Suppressor macrophage (primary cell): ENCODE results near the gene PMEPA1.
A peak's percentile ranks its signal among the peaks of the same experiment; 100 is the strongest.

Source experiments
- DNase-seq, 4 experiments: peaks; one replicate each; pipeline ENCODE4 v3.0.0-alpha.2; 2020 to 2022

Gene PMEPA1

DNA sequence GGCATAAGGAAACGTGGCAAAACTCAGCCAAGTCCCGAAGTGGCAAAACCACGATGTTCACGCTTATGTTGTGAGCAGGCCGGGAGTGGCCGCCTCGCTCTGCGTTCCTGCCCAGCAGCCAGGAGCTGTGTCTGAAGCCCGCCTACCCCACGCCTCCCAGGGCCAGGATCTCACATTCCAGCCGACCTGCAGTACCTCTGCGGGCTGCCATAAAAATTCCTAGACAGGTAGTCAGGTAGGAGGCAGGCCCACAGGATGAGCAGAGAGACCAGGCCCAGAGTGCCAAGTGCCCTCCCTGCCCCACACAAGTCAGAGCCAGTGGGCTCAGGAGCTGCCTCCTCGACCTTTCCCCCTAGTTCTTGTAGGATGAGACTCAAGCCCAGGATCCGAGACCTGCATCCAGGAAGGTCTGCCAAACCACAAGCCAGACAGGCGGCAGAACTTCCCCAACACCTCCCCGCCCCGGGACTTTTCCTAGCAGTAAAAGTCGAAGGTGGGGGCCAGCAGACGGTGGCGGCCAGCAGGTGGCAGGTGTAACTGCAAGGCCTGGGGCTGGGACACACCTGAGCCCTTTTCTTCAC lies 16.7 kb downstream of the PMEPA1 start:
- no peak for DNase-seq

DNA sequence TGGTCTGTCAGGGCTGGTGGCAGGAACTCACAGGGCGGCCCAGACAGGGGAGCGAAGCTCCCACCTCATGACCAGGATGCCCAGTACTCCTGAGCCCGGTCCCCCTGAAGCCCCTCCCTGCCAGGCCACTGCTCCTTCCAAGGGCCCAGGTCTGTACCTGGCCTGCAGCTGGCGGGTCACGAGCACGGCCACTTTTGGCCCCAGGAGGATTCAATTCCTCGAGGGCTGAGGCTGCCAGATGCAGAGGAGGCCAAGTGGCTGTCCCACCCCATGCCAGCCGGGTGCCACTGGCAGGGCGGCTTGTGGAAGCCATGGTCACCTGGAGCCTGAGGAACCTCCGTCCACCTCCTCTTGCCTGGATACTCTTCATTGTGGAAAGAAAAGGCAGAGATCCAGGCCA lies 17.4 kb downstream of the PMEPA1 start:
- DNase-seq, result no peak

DNA sequence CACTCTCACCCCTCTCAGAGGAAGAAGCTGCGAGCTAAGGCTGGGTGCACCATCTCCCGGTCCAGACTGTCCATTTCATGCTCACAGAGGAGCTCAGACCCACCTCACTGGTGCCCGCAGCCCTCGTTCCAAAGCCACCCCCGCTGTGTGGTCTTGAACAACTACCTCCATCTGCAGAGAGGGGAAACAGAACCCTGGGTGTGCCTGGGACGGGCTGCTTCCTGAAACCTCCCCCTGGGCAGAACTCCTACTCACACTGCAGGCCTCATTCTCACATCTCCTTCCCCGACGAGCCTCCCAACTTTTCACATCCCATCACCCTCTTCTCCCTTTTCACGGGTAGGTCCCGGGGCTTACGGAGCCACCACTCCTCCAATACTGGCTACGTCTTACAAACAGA lies 18.1 kb downstream of the PMEPA1 start:
- peak in 2 of 4 experiments; percentile 45 to 58 for DNase-seq

DNA sequence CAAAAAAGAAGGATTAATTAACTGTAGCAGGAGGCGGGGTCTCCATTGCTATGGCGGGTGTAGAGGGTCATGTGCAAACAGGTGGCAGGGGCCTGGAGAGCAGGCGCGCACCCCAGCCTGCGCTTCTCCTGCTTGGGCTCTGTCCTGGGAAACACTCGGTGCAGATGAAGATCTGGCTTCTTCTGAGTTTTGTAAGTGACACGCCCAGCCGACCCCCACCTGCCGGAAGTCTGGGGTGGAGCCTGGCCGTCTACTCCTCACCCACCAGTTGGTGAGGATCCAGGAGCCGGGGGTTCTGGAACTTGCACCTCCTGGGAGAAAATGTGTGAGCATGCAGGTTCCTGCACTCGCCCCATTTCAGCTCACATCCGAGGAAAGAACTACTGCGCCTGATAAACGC lies 19.3 kb downstream of the PMEPA1 start:
- DNase-seq, result no peak

DNA sequence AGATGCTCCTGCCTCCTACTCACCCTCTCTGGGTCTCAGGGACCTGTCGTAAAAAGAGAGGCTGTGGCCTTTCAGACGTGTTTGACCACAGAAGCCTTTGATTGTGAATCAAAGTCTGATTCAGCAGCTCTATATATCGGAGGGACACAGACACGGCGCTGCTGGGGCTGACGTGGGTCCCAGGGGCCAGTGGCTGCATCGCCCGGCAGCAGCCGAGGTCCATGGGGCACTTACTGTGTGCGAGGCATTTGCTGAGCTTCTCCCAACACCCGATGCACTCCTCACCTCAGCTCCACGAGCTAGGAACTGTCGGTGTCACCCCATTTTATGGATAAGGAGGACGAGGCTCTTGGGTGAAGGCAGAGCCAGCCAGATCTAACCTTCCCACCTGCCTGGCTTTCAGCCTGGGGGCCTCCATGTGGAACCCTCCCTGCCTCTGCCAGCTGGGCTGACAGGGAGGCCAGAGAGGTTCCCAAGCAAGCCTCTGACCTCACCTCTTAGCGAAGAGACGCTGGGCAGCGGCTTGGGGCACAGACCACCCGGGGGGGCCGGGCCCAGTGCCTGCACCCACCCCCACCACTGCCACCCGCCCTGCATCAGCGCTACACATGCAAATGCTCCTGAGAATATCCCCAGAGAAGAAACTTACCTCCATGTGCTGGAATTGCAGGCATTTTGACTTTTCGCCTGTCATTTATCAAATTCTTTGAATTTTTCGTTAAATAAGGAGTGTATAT lies 19.9 kb downstream of the PMEPA1 start:
- DNase-seq, result no peak

DNA sequence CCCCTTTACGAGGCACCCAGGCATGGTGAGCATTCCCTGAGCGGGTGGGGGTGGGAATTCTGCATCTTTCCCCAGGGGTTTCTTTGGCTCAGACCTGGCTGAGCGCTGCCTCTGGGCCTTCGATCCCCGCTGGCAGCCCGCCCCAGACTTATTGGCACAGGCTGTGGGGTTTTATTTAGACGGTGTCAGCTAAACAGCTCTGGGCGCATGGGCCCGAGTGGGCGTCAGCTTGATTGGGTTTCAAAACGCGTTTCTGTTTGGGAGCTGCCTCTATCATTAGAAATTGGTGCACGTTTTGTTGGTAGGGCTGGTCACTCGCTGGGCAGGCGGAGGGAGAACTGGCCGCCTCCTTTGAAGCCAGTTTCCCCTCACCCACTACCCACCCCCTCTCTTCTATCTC lies 21.0 kb downstream of the PMEPA1 start:
- no peak for DNase-seq

DNA sequence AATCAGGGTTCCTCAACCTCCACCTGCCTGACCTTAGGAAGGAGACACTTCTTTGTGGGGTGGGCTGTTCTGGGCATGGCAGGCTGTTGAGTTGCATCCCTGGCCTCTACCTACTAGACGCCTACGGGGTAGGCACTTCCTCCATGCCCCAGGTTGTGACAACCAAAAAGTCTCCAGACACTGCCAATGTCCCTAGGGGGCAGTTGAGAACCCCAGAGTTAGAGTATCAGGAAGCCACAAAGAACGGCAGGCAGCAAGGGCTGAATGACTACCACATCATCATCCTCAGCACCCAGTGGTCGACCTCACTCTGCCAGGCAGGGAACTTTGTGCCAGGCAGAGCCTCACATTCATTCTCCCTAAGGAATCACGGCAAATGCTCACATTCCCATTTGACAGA lies 21.5 kb downstream of the PMEPA1 start:
- DNase-seq, result no peak

DNA sequence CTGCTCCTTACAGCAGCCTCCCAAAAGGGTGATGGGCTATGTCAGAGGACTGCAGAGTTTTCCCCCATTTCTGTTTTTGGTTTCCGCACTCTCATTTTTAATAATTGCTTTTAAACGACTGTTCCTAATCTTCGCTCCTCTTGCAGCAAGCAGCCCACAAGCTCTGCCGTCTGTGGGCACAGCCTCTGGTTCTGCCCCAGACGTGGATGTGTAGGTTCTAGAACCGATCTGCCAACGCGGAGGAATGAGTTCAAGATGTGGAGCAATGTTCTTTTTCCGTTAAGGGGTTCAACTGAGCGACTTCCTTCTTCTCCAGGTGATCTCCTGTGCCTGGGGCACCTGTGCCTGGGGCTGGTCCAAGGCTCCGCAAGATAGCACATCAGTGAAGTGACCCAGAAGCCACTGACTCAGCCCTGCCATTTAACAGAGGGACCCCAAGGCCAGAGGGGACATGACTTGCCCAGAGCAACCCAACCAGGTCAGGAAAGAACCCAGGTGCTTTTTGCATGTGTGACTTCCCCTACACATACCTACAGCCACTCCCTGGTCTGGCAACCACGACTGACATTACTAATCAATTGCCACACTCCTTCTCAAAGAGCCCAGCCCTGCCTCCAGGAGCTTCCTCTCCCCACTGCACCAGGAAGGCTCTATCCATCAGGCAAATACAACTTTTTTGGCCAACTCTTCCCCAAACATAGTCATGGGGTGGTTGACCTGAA lies 22.7 kb downstream of the PMEPA1 start:
- no peak for DNase-seq

DNA sequence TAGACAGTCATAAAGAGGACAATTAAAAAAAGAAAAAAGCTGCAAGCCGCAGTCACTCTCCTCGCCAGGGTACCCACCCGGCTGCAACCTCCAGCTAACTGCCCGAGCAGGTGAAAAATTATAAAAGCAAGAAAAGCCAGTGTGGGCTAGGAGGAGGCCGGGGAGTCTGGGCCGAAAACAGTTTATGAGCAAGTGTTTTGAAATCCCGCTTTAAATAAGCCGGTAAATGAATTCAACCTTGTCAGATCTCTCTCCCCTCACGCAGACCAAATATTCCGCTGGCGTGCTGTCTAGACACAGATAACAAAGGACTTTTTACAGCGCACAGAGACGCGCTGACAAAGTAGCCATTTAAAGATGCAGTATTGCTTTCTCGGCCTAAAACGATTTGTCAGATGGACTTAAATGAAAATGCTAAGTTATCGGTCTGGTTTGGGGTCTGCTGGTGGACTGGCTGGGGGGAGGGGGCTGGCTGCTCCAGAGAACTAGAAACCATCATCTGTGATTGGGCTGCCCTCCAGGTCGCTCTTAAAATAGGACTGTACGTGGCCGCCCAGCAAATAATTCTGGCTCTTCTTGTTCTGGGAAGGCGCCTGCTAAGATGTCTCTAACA lies 24.6 kb downstream of the PMEPA1 start:
- no peak for DNase-seq

DNA sequence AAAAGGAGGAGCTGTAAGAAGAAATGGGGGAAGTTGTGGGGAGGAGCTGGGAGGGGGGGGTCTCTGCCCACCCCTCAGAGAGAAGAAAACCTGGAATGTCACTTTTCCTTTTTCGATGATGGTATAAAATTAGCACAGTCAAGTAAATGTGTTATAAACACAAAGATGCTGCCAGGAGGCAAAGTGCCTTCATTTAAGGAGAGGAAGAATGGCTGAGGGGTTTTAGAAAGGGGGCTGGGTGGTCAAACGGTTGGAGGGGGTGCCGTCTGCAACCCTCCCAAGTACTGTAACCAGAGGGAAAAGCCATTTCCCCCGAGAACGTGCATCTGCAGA lies 25.0 kb downstream of the PMEPA1 start:
- no peak for DNase-seq

DNA sequence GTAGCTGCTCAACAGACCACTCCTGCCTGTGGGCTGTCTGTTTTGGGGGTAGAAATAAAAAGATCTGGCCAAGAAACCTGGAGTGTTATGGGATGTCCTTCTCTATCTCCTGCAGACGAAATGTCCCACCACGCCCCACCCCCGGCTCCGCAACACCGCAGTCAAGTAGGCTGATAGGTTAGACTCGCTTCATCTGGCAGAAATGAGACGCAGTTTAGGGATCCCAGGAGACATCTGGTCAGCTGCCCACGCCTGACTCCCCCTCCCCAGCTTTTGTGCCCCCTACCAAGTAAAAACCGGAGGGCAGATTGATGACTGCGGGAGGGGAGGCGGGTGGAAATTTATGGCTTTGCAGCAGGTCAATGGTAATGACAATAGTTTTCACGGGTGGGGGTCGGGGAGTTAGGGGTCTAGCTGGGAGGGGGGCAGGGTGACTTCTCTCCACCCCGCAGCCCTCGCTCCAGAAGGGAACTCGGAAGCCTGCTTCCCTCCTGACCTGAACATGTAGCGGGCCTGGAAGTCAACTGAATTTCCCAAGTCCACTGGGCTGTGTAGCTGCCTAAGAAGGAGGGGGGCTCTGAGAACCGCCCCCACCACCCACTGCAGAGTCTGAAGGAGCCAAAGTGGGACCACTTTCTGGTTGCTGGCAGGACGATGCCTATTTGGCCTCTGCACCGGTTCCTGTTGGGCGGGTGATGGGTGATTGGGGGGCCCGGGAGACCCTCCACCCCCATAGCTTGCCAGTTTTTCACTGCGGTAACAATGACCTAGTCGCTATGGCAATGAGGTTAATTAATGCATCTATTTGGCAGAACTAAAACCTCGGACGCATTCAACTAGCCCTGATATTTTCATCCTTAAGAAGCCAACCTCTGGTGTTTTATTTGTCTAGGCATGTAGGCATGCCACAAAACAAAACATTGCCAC lies 25.7 kb downstream of the PMEPA1 start:
- DNase-seq, result no peak

DNA sequence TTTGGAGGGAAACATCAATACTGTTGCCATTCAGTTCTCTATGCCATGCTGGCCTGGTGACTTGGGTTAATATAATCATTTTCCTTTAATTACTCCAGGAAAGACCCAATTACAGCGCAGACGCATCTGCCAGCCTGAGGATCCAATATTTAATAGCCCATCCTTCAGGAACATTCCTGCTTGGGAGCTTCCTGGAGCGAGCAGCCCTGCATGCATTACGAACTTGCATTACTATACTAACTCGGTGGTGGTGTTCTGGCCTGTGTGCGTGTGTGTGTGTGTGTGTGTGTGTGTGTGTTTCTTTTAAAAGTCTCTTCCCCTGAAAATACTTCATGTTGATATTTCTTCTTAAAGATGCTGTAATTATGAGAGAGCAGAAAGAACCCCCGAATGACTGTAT lies 26.5 kb downstream of the PMEPA1 start:
- no peak for DNase-seq

DNA sequence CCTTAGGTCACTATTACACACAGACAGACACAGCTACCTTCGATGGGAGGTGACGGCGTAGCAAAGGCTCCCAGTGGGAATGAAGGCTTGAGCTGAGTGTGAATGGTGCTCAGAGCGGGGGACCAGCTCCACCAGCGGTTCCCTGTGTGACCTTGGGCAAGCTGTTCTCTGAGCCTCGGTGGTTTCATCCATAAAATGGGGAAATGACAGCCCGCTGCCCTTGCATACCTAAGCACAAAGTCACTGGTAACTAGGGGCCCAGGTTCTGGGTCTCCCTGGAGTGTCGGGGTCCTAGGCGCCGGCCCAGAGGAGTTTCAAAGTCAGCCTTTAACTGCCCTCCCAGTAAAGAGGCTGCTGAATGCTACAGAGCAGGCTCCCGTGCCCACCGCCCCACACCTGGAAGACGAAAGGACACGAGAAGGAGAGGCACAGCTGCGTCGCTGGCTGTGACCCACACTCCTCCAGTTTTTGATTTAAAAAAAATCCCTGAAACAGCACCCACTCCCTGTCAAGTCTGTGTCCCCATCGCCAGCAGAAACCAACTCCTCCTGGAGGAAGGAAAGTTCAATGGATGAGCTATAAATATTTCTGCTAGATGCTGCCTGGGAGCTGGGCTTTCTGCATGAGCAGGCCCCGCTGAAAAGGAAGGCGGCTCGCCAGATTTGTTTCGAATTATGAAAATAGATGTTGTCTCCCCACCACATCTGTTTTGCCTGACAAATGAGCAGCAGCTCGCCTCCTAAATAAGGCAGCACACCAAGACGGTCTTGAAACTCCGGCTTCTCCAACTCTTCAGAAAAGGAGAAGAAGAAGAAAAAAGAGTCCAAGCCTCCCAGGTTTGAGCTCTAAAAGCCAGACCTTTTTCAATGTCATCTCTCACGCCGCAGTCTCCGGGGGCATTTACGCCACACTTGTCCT lies 27.4 kb downstream of the PMEPA1 start:
- DNase-seq, result no peak

DNA sequence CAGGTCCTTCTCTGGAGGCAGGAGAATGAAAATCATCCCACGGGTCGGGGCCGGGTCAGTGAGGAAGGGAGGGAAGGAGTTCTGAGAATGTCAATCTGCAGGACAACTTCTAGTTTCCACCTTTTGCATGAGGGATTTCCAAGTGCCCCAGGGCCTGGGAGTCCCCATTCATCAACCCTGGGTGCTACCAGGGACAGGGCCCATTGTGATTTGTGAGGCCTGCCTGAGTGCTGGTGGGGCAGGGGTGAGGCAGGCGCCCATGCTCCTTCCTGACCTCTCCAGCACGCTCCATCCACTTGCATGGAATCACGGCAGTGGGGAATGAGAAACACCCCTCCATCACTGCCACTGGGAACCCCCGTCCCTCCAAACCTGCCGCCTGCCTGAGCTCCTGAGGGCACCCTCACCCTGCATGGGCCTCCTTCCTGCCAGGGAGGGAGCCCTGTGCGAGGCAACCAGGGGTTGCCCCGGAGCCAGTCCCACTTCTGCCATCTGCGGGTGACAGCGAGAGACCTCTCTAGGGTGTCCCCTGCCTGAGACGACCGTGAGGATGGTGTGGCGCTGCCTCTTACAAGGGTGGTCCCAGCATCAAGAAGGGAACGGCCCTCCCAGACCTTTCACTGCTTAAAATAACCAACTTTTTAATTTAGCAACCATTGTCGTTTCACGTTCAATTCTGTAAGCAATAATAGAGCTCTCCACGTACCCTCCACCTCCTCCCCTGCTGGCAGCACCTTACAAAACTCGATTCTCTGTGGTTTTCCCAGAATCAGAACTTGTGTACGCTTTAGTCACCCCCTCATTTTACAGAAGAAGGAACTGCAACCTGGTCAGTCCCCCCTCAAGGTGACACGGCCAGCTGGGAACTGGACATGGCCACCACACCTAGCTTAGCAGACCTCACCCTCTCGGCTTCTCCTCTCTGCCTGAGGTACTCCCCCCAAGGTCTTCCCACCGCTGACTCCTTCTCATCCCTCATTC lies 28.6 kb downstream of the PMEPA1 start:
- DNase-seq, result no peak

DNA sequence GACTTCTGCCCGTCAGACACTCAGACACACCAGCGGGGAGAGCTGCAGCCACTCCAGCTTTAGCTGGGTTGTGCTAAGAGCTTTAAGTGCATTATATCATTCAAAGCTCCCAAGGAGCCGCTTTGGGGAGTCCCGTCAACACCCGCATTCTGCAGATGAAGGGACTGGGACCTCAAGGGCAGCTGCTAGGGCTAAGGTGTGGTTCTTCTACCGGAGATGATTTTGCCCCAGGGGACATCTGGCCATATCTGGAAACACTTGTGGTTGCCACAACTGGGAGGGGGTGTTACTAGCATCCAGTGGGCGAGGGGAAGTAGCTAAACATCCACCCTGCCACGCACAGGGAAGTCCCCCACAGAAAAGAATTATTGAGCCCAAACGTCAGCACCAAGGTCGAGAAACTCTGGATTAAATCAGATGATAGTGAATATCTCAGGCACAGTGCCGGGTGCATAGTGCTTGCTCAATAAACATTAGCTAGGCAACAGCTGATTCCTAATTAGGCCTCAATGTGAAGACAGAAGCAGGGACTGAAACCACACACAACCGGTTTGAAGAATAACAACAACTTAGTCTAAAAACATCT lies 29.6 kb downstream of the PMEPA1 start:
- DNase-seq, result peak; percentile 65 to 78 (median 76)

DNA sequence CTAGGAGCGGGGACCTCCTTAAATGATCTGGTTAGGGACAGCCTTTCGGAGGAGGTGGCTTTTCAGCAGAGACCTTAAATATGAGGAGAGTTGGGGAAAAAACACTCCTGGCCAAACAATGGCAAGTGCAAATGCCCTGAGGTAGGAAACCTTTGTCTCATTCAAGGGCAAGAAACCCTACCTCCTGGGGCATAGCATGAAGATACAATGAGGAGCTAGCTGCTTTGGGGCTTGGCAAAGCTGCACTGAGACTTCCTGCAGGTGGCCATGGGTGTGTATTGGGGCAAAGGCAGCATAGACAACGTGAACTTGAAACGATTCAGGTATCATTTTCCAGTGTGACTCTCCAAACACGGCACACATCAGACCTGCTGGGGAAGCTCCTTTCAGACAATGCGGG lies 30.7 kb downstream of the PMEPA1 start:
- no peak for DNase-seq

DNA sequence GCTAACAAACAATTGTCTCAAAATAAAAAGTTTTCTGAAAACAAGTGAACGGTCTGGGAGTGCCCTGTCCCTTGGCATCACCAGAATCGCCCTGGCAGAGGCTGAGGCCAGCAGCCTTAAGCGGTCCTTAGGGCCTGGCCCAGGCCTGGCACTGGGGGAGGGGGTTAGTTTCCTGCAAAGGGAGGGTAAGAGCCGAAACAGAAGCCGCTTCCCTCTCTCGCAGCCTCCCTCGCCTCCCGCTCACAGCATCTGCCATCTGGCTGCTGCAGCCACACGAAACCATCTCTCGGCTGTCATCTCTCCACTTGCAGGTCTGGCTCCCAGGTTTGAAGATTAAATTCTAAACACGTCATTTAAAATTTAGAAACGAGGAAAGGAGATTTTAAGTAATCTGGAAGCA lies 31.5 kb downstream of the PMEPA1 start:
- no peak for DNase-seq

DNA sequence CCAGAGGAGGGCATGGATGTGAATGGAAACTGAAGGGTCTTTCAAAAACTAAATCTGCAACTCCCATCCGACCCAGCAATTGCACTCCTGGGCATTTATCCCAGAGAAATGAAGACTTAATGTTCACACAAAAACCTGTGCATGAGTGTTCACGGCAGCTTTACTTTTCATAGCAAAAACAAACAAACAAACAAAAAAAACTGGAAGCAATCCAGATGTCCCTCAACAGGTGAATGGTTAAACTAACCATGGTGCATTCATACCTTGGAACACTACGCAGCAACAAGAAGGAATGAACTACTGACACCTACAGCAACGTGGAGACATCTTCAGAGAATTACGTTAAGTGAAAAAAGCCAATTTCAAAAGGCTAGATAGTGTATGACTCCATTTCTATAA lies 32.2 kb downstream of the PMEPA1 start:
- no peak for DNase-seq
